Adrenal gland (tissue), 12 donors: ENCODE measurements around the gene MUC2. TPM values are rescaled to one million over a fixed set of nuclear protein-coding genes. Genes with fewer than 3 reads are reported as not detected.

ENCODE experiments used
- DNase-seq, 7 donors: peaks; one replicate each; pipeline ENCODE4 v3.0.0-alpha.2; 2019 to 2020
- H3K27ac ChIP-seq, 5 donors: fragments of 200-600 bp; sonication (generic) in 4 of 5; 1 replicate in 3 of 5; 2 replicates in 2 of 5; pipeline versions ENCODE4 v1.5.1 to v1.8.0; 2016 to 2020; ENCODE audit warnings: mild to moderate bottlenecking in 1 of 5
- H3K27me3 ChIP-seq: fragments of 200-600 bp; 2 replicates; pipeline ENCODE4 v1.8.0; 2021
- H3K36me3 ChIP-seq, 2 donors: fragments of 200-600 bp; replicated peaks in 1 of 2; 1 replicate in 1 of 2; 2 replicates in 1 of 2; pipeline versions ENCODE4 v1.5.1 to v1.8.0; 2018 to 2022
- H3K4me1 ChIP-seq, 2 donors: fragments of 200-600 bp; replicated peaks in 1 of 2; 1 replicate in 1 of 2; 2 replicates in 1 of 2; pipeline versions ENCODE4 v1.5.1 to v1.8.0; 2018 to 2021
- H3K4me3 ChIP-seq, 4 donors: fragments of 200-600 bp; sonication (generic) in 3 of 4; one replicate each; pipeline ENCODE4 v1.5.1; 2016 to 2018
- H3K9me3 ChIP-seq, 3 donors: fragments of 200-600 bp; sonication (generic) in 1 of 3; replicated peaks in 1 of 3; 1 replicate in 2 of 3; 2 replicates in 1 of 3; pipeline versions ENCODE4 v1.5.1 to v1.8.0; 2016 to 2021
- CTCF ChIP-seq, 6 experiments: fragments of 450-650 bp in 4 of 6; fragments of 200-600 bp in 2 of 6; sonication (generic) in 1 of 6; IDR thresholded peaks; 1 replicate in 5 of 6; 2 replicates in 1 of 6; pipeline versions ENCODE4 v1.5.1 to v1.8.0; 2016 to 2021; ENCODE audit warnings: antibody characterized with exemption in 6 of 6, mild to moderate bottlenecking in 2 of 6, moderate library complexity in 1 of 6
- POLR2A ChIP-seq, 2 donors: fragments of 450-650 bp; IDR thresholded peaks; one replicate each; pipeline ENCODE4 v1.6.1; 2017; ENCODE audit warnings: antibody characterized with exemption in 2 of 2, mild to moderate bottlenecking in 2 of 2, moderate library complexity in 1 of 2
- WGBS, 4 donors: extraction: QIAGEN DNeasy Blood & Tissue Kit in 2 of 4; methylation state at CpG; one replicate each; pipeline versions ENCODE4 v1.1.5 to v1.1.7; 2013 to 2017; 5-methylcytosine and 5-hydroxymethylcytosine counted together
- intact Hi-C, 2 donors: fragments of 100-400 bp; cut with DNase I; formaldehyde crosslinking; loops; one replicate each; pipeline versions ENCODE4 v1.14.1 to v1.15.0; 2022 to 2023
- polyA plus RNA-seq, 3 donors: library from polyadenylated mRNA; stranded (reverse); fragments of 200-250 nt in 2 of 3; fragments of 350-450 nt in 1 of 3; fragmentation: Illumina TruSeq in 1 of 3; extraction: RNeasy Lipid Tissue Mini Kit (QIAGEN cat#74804) in 1 of 3; gene quantifications; one replicate each; pipeline ENCODE4 v1.2.3, GENCODE V29; 2013 to 2014
- total RNA-seq, 9 donors: library from RNA; depleted of rRNA in 4 of 9; stranded (reverse); fragments of >200 nt in 4 of 9; fragments of 120-200 nt in 1 of 9; fragmentation: NEBNext Ultra II Directional in 1 of 9; extraction: Animal tissue kit (Norgen Biotek cat#: 25700) in 1 of 9; gene quantifications; one replicate each; pipeline versions ENCODE4 v1.1.0 to v1.2.4, GENCODE V29; 2013 to 2023
- donor health status: healthy with polysubstance abuse.
- donor health status: Bipolar disorder and iron deficiency.
- donor health status: DM: yes; HTN: yes; CAD: no.
- donor health status: DM: no; HTN: no; CAD: no.
- donor health status: DM: no; HTN: no; CAD: no.
- donor health status: DM: yes; HTN: yes; CAD: no.

The MUC2 gene
- total and polyA plus RNA-seq, 12 donors, result under 0.01 to 0.31 (median 0.12) TPM; not detected in 7

- H3K27me3 ChIP-seq, result peaks cover 19% of the 10 kb centered on the region
- peak in 2 of 7 donors; percentile 8 to 9 for DNase-seq
- WGBS, 4 donors, result 66 to 77% (median 74%) methylated on average over 3 to 25 of the region's 25 CpGs
- intact Hi-C loops, result loop anchor here in 1 of 2 donors (5.0 kb wide), 2 partner anchors 192 to 207 kb away; no protein-coding TSS in a partner anchor
- no peaks in the 10 kb centered on the region for H3K9me3 ChIP-seq
- H3K4me1 ChIP-seq, result no peaks in the 10 kb centered on the region
- H3K27ac ChIP-seq, result no peak overlapping the region
- no peak overlapping the region for H3K4me3 ChIP-seq
- H3K36me3 ChIP-seq, result no peaks in the 10 kb centered on the region
- no peak for TF ChIP-seq CTCF (IDR thresholded peaks at IDR 0.05)
- no peak for TF ChIP-seq POLR2A (IDR thresholded peaks at IDR 0.05)
These were observed 20.2 kb upstream of the MUC2 start for GRCh38 chr11:1054143-1055108.

- Histone ChIP-seq H3K27ac (no peak overlapping the region), H3K27me3 (peaks cover 13% of the 10 kb centered on the region), H3K4me3 (no peak overlapping the region), H3K9me3 (no peaks in the 10 kb centered on the region), H3K36me3 (no peaks in the 10 kb centered on the region), H3K4me1 (no peaks in the 10 kb centered on the region)
- DNase-seq, result peak in 3 of 7 donors; percentile 1 to 10 (median 9)
- WGBS, 4 donors, result 83 to 91% (median 87%) methylated on average over 8 to 17 of the region's 17 CpGs
- intact Hi-C loops, result no loop called here
- TF ChIP-seq CTCF (IDR thresholded peaks at IDR 0.05) (no peak), POLR2A (IDR thresholded peaks at IDR 0.05) (no peak)
These were observed 19.5 kb upstream of the MUC2 start for GRCh38 chr11:1055109-1055703.

- DNase-seq, result peak in 4 of 7 donors; percentile 11 to 16 (median 12)
- Histone ChIP-seq H3K4me3 (no peak overlapping the region), H3K9me3 (no peaks in the 10 kb centered on the region), H3K27me3 (peaks cover 13% of the 10 kb centered on the region), H3K27ac (no peak overlapping the region), H3K4me1 (no peaks in the 10 kb centered on the region), H3K36me3 (no peaks in the 10 kb centered on the region)
- intact Hi-C loops, result no loop called here
- no peak for TF ChIP-seq CTCF (IDR thresholded peaks at IDR 0.05)
- no peak for TF ChIP-seq POLR2A (IDR thresholded peaks at IDR 0.05)
- 69 to 79% (median 73%) methylated on average over 28 to 46 of the region's 46 CpGs for WGBS, 4 donors
These were observed 18.5 kb upstream of the MUC2 start for GRCh38 chr11:1055990-1056771.

GRCh38 chr11:1057806-1058205, 16.9 kb upstream of the MUC2 start:
- Histone ChIP-seq H3K4me3 (no peak overlapping the region), H3K4me1 (no peaks in the 10 kb centered on the region), H3K27me3 (peaks cover 13% of the 10 kb centered on the region), H3K27ac (no peak overlapping the region), H3K9me3 (no peaks in the 10 kb centered on the region), H3K36me3 (no peaks in the 10 kb centered on the region)
- intact Hi-C loops, result no loop called here
- TF ChIP-seq POLR2A (IDR thresholded peaks at IDR 0.05) (no peak), CTCF (IDR thresholded peaks at IDR 0.05) (no peak)
- no peak for DNase-seq
- 80 to 90% (median 82%) methylated on average over 15 to 16 of the region's 16 CpGs for WGBS, 4 donors
